ENCODE results near the gene XYLT1.

The XYLT1 gene

DNA sequence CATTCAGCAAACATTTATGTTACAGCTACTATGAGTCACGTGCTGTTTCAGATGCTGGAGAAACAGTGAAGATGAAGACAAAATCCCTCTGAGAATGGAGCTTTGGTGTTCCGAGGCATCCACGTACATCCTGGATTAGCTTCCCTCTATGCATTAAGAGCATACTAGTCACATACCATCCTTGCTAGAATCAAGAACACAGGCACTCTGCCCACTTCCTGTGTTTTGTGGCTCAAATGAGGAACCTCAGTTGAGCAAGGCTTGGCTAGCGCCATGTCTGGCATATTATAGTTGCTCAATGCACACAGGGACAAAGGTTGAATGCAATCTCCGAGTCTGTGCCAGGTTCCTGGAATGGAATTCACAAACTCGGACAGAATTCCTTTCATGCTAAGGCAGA, 297.5 kb downstream of the XYLT1 start:
- DNase-seq, result no peak

- DNase-seq, result no peak
Measured at GRCh38 chr16:17171250-17172143, 299.3 kb downstream of the XYLT1 start.

GRCh38 chr16:17170435-17170834, 300.3 kb downstream of the XYLT1 start:
- no peak for DNase-seq

GRCh38 chr16:17168181-17168580, 302.6 kb downstream of the XYLT1 start:
- no peak for DNase-seq

GRCh38 chr16:17166095-17166494, 304.7 kb downstream of the XYLT1 start:
- no peak for DNase-seq

GRCh38 chr16:17162560-17162959, 308.2 kb downstream of the XYLT1 start:
- no peak for DNase-seq

- DNase-seq, result no peak
Measured at GRCh38 chr16:17160920-17161431, 309.8 kb downstream of the XYLT1 start.

DNA sequence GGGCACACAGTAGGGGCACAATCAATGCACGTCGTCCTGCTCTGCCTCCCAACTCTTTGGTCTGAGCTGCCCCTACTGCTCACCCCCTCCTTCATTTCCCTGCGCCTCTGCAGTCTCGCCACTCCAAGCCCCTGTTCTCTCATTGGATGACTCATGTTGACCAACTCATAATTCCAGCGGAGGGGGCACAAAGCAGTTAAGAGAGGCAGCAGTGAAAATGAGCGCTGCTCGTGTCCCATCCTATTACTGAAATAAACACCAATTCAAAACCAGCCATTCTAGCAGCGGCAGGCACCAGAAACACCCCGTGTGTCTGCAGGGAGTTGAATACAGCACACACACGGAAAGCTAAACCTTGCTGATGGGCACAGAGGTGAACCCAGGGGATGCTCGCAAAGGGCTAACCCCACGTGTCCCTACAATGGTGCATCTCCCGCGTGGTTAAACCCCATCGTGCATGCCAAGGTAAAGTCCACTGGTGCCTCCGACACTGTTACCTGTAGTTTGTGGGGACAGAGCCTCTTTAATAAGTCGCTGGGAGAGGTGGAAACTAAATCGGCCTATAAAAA, 310.4 kb downstream of the XYLT1 start:
- no peak for DNase-seq

GRCh38 chr16:17159617-17160016, 311.1 kb downstream of the XYLT1 start:
- DNase-seq, result no peak

- DNase-seq, result no peak
Measured at GRCh38 chr16:17155936-17156335, 314.8 kb downstream of the XYLT1 start.

GRCh38 chr16:17155485-17155884, 315.3 kb downstream of the XYLT1 start:
- no peak for DNase-seq

- no peak for DNase-seq
Measured at GRCh38 chr16:17154981-17155380, 315.8 kb downstream of the XYLT1 start.

DNA sequence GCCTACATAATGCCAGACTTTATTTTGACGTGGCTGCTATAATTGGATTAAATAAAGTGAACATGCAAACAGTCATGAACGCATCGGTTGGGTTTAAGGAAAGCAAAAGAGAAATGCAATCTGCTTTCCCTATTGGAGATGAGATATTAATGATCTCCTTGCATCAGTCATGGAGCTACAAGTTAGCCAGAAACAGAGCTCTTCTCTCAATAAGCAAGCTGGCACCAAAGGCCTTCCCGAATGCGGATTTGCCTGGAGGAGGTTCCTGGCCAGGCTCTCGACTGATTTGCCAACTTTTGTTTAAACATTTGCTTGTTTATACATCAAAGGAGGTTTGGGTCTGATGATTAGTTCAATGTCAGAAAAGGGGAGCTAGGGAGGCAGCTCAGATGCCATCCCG, 318.4 kb downstream of the XYLT1 start:
- no peak for DNase-seq

DNA sequence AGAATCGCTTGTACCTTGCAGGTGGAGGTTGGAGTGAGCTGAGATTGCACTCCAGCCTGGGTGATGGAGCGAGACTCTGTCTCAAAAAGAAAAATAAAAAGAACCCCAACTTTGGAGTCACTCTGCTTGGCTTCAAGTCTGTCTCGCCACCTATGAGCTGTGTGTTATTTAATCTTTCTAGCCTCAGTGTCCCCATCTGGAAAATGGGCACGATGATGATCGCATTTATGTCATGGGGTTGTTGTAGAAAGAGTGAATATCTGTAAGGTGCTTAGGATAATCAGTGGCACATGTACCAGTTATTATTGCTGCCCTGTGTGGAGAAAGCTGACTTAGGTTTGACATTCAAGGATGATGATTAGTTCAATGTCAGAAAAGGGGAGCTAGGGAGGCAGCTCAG, 319.4 kb downstream of the XYLT1 start:
- DNase-seq, result no peak

DNA sequence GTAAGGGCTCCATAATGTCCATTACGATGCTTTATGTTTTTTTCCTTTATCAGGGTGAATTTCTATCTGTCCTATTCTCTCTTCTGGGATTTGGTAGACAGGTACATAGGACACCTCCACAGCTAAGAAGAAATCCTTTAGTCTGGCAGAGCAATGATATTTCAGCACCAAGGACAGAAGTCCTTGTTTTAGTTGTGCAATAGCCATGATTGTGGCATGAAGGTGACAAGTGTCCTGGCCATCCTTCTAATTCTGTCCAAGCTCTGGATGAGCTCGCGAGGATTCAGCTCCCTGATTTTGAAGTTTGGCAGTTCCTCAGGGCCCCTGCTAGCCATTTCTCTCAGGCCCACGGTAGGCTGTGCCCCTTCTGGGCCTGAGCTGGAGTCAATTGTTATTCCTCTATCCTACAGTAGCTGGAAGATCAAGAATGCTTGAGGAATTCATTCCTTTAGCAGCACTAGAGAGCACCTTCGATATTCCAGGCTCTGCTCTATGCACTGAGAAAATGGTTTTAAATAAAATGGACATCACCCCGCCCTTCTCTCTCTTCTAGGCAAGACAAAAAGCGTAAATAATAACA, 320.8 kb downstream of the XYLT1 start:
- no peak for DNase-seq

DNA sequence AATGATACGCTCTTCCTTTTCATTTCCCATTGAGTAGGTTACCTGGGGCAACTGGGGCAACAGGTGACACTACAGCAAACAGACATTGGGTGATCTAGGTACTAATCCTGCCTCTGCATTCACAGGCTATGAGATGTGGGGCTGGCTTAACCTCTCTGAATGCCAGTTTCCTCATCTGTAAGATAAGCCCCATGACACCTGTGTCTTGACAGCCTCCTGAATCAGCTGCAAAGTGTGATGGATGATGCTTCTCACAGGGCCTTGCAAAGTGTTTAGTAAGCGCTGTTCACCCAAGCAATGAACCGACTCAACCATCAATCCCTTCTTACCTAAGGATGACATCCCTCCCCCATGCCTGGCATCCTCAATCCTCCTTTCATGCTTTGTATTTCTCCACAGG, 322.8 kb downstream of the XYLT1 start:
- no peak for DNase-seq

DNA sequence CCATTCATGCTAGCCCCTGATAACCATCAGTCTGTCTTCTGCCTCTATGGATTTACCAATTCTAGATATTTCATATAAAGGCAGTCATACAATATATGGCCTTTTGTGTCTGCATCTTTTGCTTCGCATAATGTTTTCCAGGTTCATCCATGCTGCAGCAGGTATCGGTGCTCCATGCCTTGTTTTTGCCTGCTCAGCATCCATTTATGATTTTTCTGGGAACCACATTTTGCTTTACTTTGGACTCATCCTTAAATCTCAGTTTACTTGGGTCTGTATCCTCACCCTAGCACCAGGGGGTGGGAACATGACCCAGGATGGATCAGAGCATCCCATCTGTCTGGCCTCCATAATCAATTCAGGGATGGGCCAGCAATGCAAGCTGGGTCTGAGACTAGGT, 325.7 kb downstream of the XYLT1 start:
- DNase-seq, result no peak

GRCh38 chr16:17144431-17144830, 326.3 kb downstream of the XYLT1 start:
- no peak for DNase-seq

DNA sequence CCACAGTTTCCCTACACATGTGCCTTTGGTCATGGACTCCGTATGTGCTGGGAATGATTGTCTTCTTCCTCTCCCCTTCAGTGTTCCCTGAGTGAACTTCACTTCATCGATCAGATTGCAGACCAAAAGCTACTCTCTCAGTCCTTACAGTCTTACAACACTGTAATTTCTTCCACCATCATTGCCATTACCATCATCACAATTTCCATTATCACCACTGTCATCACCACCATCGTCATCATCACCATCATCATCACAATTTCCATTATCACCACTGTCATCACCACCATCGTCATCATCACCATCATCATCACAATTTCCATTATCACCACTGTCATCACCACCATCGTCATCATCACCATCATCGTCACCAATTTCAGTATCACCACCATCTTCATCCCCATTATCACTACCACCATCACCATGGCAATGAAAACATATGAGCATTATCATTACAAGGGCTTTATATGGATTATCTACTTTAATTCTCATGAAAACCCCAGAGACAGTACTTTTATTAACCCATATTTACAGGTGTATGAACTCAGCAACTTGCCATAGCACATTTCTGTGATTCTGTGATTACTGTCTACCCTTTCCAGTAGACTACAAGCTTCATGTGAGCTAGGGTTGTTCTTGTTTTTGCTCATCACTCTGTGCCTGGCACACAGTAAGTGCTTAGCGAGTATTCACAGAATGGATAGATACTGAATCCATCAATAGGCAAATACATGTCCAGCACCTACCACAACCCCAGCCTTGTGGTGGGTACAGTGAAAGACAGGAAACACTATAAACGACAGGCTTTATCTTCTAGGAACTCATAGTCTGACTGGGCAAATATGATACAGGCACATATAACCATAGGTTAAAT, 327.0 kb downstream of the XYLT1 start:
- DNase-seq, result no peak

GRCh38 chr16:17138801-17139200, 332.0 kb downstream of the XYLT1 start:
- no peak for DNase-seq

DNA sequence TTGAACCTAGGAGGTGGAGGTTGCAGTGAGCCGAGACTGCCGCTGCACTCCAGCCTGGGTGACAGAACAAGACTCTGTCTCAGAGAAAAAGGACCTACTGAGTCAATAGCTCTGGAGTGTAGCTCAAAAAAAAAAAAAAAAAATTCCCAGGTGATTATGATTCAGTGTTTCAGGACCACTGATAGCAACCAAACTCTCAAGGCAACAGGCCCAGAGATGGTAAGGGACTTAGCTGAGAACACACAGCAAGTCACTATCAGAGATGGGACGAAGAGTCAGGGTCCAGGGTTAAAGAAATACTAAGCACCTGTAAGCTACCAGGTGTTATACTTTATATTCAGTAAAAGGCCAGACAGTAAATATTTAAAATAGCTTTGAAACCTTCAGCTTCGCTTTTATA, 335.3 kb downstream of the XYLT1 start:
- DNase-seq, result no peak

DNA sequence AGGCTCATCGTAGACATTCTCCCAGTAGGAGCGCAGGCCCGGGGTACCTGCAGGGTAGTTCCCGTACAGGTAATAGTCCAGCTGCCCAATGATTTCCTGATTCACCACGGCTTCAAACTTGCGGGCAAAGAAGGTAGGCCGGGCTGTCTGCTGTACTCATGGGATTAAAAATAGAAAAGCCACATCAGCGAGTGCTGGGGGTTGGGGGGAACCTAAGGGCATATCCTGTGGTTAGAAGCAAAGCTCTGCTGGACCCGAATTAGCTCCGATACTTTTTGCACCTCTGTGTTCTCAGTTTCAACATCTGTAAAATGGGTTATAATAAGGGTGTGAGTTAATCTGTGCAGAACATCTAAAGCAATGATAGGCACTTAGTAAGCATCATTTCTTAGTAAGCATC, 336.2 kb downstream of the XYLT1 start:
- no peak for DNase-seq

DNA sequence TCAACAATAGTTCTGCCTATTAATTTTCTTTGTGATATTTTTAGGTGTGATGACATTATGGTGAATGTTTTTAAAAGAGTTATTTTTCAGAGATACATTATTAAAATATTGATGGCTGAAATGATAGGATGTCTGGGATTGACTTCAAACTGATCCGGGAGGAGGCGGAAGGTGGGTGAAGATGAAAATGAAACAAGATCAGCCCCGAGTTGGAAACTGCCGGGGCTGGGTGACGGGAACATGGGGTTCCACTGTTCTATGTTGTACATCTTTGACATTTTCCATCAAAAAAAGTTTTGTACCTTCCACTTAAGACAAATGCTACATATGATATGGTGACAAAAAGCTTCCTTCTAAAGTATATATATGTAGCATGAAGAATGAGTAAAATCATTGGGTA, 336.9 kb downstream of the XYLT1 start:
- DNase-seq, result no peak

Data from NCI-H187 (cell line).